Activated T-cell treated with anti-CD3 and anti-CD28 coated beads for 48 hours (primary cell): ENCODE measurements around the gene DYNLT5.
"Not testable (repeated sequence)": the region's sequence is repeated elsewhere in the genome, so short reads cannot be mapped to it uniquely, and the experiment has no call there.

Source experiments
- DNase-seq: peaks from one replicate; pipeline ENCODE4 v3.0.0-alpha.2; 2020; ENCODE audit warnings: low read depth

DYNLT5 gene

DNA sequence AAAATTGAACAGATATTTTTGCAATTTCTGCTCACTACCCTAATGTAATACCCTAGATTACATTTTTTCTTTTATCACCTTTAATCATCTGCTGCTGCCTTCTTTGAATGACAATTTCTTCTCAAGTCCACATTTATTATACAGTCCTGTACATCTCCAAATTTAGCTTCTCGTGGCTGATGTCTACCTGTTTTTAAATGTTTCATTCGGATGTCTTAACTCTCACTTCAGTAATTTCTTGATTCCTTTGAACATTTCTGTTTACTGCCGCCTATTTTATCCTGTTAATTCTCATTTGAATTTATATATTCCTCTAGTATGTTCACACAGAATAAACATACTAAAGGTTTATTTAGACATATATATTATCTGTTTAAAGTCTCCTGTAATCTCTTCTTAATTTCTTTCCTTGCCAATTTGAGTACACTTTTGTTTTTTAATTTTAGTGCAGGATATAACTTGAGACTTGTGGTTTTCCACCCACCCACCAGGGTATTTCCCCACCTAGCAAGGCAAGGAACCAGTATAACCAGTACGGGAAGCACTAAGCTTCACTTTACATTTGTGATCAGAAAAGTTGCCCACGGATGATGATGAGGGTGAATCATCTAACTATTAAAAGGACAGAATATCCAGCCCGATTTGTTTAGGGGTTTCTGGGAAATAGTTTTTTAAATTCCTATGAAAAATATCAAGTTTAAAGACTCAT lies 36.1 kb downstream of the DYNLT5 start:
- DNase-seq, result peak; percentile 28

- DNase-seq, result no peak
Observed at GRCh38 chr1:66791621-66792610, 39.7 kb downstream of the DYNLT5 start.

DNA sequence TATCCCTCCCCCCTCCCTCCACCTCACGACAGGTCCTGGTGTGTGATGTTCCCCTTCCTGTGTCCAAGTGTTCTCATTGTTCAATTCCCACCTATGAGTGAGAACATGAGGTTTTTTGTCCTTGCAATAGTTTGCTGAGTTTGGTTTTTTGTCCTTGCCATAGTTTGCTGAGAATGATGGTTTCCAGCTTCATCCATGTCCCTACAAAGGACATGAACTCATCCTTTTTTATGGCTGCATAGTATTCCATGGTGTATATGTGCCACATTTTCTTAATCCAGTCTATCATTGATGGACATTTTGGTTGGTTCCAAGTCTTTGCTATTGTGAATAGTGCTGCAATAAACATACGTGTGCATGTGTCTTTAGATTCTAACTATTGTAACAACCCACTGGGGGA lies 43.6 kb downstream of the DYNLT5 start:
- DNase-seq, result not testable (repeated sequence)

DNA sequence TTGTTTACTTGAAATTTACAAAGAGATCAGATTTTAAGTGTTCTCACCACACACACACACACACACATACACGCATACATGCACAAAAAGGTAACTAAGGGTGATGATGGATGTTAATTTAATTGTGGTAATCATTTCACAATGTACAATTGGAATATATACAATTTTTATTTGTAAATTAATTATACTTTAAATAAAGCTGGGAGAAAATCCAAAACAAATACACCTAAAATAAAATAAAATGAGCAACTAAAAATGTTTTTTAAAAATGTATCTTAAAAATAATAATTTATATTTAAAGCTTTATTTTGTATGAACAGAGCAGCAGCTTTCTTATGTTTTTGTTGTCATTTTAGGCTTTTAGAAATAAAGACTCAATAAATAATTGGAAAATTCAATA lies 57.0 kb downstream of the DYNLT5 start:
- DNase-seq, result no peak

DNA sequence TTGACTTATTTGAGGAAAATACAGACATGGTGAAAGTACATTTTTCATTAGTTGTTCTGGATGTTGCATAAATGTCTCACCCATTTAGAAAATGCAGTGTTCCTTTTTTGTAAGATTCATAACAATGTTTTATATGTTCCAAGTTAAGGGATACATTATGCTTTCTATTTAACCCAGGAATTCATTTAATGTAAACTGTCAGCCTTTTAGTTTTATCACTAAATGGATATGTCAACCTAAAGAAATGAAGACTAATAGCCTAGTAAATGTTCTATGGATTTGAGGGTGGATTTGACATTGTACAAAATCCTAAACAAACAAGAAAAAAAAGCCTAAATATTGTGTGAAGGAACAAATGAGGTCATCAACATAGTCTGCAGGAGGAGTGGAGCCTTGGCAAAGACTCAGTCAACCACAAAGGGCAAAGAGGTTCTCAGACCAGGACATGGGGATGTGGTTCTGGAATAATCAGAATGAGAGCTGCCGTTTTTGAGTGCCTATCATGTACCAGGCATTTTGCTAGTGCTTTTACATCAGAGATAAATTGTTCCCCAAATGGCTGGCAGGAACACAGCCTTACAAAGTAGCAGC lies 57.6 kb downstream of the DYNLT5 start:
- DNase-seq, result no peak

GRCh38 chr1:66824771-66825170 lies 72.5 kb downstream of the DYNLT5 start:
- DNase-seq, result no peak
